Right hindlimb (tissue), 1 donor: ENCODE measurements around the gene CPT1A.

Source experiments
- DNase-seq: peaks from one replicate; pipeline ENCODE4 v3.0.0-alpha.2; 2018

CPT1A gene

DNA sequence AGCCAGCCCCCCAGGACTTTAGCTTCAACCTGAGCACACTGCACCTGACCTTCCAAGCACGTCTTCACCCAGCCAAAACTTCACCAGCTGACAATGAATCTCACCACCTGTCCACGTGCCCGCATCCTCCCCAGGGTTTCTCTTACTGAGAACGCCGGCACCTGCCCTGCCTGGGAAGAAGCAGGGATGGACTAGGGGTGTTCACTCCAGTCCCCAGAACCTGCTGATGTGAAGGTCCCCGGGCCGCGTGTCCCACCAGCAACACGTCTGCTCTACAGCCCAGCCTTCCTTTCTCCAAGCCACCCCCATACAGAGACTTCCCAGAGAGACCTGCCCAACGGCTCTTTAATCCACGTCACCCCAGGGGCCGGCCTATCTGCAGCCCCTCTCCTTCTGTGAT, 12.8 kb downstream of the CPT1A start:
- DNase-seq: no peak

DNA sequence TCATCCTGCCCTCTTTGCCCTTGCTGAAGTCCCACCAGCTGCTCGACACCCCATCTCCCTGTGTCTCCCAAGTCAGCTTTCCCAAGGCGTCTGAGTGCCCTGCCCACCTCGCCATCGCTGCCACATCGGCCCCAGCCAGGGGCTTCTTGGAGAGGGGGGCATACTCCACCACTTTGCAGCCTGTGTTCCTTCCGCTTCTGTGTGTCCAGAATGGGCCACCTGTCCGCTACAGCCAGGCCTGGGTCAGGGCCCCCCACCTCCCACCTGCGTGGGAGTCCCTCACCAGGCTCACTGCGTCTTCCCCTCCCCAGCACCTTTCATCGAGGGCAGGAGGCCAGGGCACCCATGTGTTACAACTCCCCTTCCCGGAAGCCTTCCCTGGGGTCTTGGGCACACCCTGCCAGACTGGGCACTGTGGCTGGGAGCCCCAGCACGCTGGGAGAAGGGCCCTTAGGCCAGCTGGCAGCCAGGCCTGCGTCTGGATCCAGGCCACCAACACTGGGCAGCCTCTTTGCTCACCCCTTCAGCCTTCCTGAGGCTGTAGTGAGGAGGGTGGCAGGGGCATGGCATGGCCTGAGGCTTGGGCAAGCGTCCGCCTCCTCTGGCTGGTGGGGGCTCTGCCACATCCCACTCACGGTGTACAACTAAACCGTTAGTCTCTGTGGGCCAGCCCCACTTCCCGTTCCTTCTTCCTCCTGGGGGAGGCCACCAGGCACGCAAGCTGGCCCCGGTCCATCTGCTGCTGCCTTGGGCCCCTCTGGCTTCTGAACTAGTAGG, 13.4 kb downstream of the CPT1A start:
- DNase-seq: no peak

DNA sequence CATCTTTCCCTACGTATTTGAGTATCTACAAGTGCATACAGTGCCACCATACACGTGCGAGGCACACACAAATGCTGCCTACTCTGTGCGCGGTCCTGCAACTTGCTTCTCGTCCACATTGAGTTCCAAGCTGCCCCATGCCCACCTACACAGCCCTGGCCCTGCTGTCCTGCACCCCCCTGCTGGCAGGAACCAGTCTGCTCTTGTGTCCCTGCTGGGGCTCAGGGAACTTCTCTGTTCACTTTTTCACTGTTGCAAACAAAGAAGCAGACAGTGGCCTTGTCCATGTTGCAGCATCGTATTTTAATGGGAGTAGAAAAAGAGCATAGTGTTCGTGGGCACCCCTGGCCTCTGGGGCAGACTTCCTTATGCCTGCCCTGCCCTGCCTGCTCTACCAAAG, 14.0 kb downstream of the CPT1A start:
- DNase-seq: no peak

DNA sequence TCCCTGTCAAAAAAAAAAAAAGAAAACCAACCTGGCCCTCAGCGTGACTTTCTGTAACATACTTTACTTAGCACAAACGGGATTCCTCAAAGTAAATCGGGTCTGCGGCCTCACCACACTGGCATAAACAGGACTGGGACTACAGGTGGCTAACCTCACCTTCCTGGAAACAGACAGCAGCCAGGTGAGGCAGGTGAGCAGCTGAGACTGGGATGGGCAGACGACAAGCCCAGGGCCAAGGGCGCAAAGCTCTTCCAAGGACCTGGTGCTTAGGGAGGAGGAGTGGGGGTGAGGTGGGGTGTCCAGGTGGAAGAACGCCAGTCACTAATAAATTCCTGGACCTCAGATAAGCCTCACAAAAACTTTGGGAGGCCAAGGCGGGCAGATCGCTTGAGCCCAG, 15.0 kb downstream of the CPT1A start:
- no peak for DNase-seq

DNA sequence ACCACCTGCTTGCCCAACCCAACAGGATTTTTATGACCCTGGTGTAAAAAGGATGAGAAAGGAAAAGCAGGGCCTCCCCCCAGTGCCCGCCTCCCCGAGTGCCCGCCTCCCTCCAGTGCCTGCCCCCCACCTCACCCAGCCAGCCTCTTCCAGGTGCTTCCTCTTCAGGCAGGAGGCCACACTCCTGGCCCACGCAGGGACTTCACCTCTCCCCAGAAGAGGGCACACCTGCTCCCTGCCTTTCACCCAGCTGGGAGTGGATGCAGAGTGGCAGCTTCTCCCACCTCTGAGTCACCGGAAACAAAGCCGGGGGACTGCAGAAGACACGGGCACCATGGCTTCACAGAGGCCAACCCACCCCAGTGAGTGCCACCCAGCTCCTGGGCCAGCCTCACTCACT, 16.1 kb downstream of the CPT1A start:
- DNase-seq: no peak

- DNase-seq: no peak
These were observed 19.2 kb downstream of the CPT1A start for GRCh38 chr11:68822546-68822945.

DNA sequence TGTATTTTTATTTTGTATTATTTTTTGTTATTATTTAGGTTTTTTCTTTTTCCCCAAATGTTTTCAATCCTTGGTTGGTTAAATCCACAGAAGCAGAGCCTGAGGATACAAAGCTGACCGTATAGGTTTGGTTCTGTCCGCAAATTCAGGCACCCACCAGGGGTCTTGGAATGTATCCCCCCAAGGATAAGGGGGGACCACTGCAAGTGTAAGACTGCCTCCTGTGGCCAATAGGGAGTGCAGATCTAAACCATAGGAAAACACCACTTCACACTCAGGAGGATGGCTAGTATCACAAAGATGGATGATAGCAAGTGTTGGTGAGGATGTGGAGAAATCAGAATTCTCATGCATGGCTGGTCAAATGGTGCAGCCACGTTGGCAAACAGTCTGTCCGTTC, 20.0 kb downstream of the CPT1A start:
- DNase-seq: no peak

DNA sequence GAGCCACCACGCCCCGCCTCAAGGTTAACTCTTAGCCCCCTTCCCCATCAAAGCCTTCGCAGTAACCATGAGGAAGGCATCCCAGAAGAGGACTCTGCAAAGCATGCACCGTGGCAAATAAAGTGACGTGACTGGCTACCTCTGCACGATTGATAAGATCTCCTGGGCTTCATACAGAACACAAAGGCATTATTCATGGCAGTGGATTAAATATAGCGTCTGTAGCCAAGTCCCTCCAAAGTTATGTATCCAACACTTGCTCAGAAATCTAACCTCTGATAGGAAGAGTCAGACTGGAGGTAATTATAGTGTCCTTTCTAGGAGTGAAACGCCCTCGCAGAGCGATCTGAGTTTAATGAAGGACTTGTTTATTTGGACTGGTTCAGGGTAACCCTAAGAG, 22.4 kb downstream of the CPT1A start:
- DNase-seq: no peak

GRCh38 chr11:68818181-68818580, 23.5 kb downstream of the CPT1A start:
- DNase-seq: no peak

- no peak for DNase-seq
These were observed 24.2 kb downstream of the CPT1A start for GRCh38 chr11:68817554-68817953.

DNA sequence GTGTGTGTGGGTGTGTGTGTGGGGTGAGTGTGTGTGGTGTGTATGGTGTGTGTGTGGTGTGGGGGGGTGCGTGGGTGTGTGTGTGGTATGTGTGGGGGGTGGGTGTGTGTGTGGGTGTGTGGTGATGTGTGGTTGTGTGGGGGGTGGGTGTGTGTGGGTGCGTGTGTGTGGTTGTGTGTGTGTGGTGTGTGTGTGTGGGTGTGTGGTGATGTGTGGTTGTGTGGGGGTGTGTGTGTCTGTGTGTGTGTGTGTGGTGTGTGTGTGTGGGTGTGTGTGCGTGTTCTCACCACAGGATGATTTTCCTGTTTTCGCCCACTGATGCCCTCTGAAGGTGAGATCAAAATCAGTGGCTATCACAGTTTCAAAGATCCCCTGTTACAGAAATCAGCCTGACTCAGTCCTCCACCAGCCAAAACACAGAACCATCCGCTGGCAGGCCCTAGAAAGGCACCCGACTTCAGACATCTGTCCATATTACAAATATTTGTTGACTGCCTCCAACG, 24.7 kb downstream of the CPT1A start:
- DNase-seq: no peak

DNA sequence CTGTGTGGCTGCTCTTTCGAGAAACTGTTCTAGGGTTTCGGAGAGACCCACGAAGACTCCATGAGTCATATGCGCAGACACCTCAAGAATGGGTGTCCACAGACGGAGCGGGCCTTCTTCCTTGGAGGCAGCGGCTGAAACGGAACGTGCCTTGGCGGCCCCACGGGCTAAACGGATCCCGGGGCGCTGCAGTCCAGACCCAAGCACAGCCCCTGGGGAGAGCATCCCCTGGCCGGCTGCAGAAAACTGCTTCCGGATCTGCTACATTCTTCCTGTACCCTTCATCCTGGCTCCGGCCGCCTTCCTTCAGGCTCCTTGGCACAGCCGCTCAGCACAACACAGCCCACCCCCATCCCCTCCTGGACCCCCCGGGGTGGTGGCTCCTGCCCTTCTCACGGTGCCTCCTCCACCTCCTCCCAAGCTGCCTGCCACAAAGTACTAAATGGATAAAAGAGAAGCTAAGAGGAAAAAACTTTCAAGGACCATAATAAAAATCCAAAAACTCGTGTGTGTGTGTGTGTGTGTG, 25.4 kb downstream of the CPT1A start:
- DNase-seq: no peak

DNA sequence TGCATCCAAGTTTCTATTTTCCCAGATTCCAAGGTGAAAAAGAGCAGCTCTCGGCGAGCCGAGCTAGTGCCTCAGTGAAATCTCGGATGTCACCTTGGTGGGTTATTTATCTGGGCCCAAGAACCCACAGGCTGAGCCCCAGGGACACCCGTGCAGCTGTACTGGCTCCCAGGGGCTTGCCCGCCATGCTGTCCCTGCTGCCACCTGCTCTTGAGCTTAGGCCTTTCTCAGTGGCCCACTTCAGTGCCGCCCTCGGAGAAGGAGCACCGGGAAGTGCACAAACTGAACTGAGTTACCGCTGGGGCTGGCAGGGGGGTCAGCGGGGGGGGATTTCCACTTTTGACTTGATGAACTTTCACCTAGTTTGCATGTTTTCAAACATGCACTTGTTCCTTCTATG, 27.9 kb downstream of the CPT1A start:
- no peak for DNase-seq

GRCh38 chr11:68812526-68812925, 29.2 kb downstream of the CPT1A start:
- no peak for DNase-seq

DNA sequence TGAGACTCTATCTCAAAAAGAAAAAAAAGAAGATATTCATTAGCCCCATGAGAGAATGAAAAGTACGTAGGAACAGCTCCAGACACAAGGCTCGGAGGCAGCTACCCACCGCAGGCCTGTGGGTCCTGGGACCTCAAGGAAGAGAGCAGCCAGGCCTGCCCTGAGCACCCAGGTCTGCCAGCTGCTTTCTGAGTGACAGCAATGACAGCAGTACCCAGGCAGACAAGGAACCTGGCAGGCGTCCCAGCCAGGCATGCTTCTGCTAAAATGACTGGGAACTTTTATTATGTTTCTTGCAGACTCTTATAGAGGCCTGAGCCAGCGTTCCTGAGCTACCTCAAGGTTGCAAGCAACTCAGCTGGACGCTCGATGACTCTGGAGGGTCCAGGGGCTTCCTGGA, 31.6 kb downstream of the CPT1A start:
- no peak for DNase-seq

- DNase-seq: no peak
These were observed 32.2 kb downstream of the CPT1A start for GRCh38 chr11:68809506-68809905.

- DNase-seq: no peak
These were observed 32.9 kb downstream of the CPT1A start for GRCh38 chr11:68808787-68809186.

GRCh38 chr11:68806931-68807844, 34.5 kb downstream of the CPT1A start:
- no peak for DNase-seq

DNA sequence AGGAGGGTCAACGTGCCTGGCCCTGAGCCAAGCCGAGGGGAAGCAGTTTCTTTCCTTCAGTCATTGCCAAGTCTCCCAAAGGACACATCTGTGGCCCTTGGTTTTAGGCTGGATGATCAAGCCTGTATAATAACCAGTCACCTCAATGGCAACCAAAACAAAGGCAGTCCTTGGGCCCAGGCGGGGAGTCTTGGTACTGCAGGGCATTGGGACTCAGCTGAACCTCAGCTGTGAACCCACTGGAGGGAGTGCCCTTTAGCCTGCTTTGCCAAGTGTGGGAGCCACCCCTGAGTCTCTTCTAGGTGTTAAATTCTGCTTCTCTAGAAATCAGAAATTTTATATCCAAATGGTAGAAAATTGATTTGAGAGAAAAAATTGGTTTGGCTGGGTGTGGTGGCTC, 36.9 kb downstream of the CPT1A start:
- no peak for DNase-seq

- no peak for DNase-seq
These were observed 38.0 kb downstream of the CPT1A start for GRCh38 chr11:68803766-68804165.

DNA sequence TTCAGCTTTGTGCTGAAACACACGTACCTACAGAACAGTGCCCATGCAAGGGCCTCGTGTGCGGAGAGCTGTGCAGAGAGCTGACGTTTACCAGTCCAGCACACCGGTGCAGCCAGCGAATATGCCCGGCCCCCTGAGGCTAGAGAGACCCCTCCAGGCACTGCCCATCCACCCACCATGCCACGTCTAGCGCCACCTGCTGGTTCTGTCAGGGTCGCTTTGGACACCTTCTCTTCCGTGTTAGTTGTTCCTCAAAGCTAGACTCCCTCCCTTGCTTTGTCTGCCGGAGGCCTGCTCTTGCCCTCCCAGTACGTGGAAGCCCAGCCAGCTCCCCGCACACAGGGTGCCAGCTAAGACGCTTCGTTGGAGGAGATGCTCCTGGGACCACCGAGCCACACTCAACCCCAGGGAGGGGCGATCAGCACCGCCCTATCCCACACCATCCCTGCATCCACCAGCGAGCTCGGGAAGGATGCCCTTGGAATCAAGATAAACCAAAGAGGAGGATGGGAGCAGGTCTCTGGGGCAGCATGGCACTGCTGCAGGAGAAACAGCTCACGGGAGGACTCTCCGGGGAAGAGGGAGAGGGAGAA, 43.4 kb downstream of the CPT1A start:
- DNase-seq: no peak

GRCh38 chr11:68796801-68797200, 44.9 kb downstream of the CPT1A start:
- no peak for DNase-seq

- DNase-seq: no peak
These were observed 49.2 kb downstream of the CPT1A start for GRCh38 chr11:68792400-68792966.
